ENCODE measurements around the gene NDUFC2. TPM values are rescaled to one million over a fixed set of nuclear protein-coding genes. Genes with fewer than 3 reads are reported as not detected.

NDUFC2 gene
- total and polyA plus RNA-seq, 2 of the 8 experiments (the other 6 are each of a cell fraction or from before 2014, with no cell fraction given), result 216 to 356 TPM

DNA sequence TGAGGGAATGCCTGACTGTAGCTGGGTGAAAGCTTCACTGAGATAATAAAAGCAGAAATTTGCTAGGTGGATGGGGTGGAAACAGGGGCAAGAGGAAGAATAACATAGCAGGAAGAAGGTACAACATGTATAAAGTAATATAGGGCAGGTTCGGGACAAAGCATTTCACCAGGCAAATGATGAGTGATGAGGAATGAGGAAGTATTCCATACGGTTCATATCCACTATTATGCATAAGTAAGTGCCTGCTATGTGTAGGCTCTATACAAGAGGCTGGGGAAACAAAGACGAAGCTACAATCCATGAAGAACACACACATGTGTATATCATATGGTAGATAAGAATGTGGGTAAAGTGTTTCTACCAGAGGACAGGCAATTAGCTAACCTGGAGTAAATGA is 7.9 kb downstream of the NDUFC2 start:
- Histone ChIP-seq H2BK5ac (ENCODE audit: low read depth, low read length) (no peak overlapping the region), H3K36me3 (ENCODE audit: control insufficient read depth in 2 of 4, insufficient read depth in 4 of 4, low read length in 3 of 4) (peaks cover 0 to 39% (median 14%) of the 10 kb centered on the region in 4 experiments; a peak in 6 of 8 replicates), H4K91ac (replicated peaks; ENCODE audit: insufficient read length, low read length) (no peak overlapping the region), H4K20me1 (replicated peaks in 1 of 2; ENCODE audit: control insufficient read depth in 1 of 2, insufficient read depth in 2 of 2, low read length in 2 of 2) (peaks cover 3 to 6% of the 10 kb centered on the region in 2 experiments), H3K79me1 (ENCODE audit: low read depth, low read length) (peaks cover 12% of the 10 kb centered on the region), H3K27me3 (replicated peaks in 1 of 4; ENCODE audit: control insufficient read depth in 3 of 4, extremely low read depth in 1 of 4, insufficient read depth in 3 of 4, low read length in 3 of 4) (no peaks in the 10 kb centered on the region), H3K79me2 (ENCODE audit: control insufficient read depth in 1 of 2, insufficient read depth in 2 of 2, low read length in 2 of 2) (peaks cover 5 to 22% of the 10 kb centered on the region in 2 experiments), H3K4ac (replicated peaks; ENCODE audit: insufficient read length, low read depth, low read length) (no peak overlapping the region), H3K9ac (replicated peaks in 1 of 4; ENCODE audit: extremely low read depth in 1 of 4, low read depth in 3 of 4, low read length in 3 of 4) (no peak overlapping the region), H3K27ac (ENCODE audit: low read depth, low read length) (no peak overlapping the region), H3K18ac (ENCODE audit: extremely low read depth, low read length) (no peak overlapping the region), H3K4me3 (ENCODE audit: extremely low read depth in 1 of 4, insufficient read depth in 2 of 4, low read depth in 3 of 4, low read length in 4 of 4) (no peak overlapping the region), H4K8ac (ENCODE audit: extremely low read depth, insufficient read depth, low read length) (no peak overlapping the region), H3K4me2 (ENCODE audit: insufficient read depth in 1 of 2, low read depth in 2 of 2, low read length in 2 of 2) (no peak overlapping the region), H2BK20ac (ENCODE audit: low read length) (no peak overlapping the region), H2AFZ (ENCODE audit: low read length) (no peak overlapping the region), H2BK12ac (ENCODE audit: low read depth, low read length) (no peak overlapping the region), H2BK120ac (replicated peaks; ENCODE audit: low read depth, low read length) (no peak overlapping the region), H3K14ac (ENCODE audit: insufficient read length) (no peak overlapping the region), H3K23ac (ENCODE audit: insufficient read length) (no peak overlapping the region), H3K23me2 (ENCODE audit: low read depth, low read length) (no peaks in the 10 kb centered on the region), H3K9me3 (ENCODE audit: insufficient read depth in 2 of 2, low read depth in 1 of 2, low read length in 1 of 2) (no peaks in the 10 kb centered on the region), H3K4me1 (replicated peaks in 1 of 4; ENCODE audit: control insufficient read depth in 3 of 4, insufficient read depth in 4 of 4, low read length in 3 of 4) (no peaks in the 10 kb centered on the region), H4K5ac (ENCODE audit: insufficient read length, low read depth, low read length) (no peak overlapping the region), H2AK5ac (ENCODE audit: low read depth, low read length) (no peak overlapping the region), H3K56ac (replicated peaks; ENCODE audit: insufficient read length, low read depth, low read length) (no peak overlapping the region), H2BK15ac (ENCODE audit: low read length) (no peak overlapping the region)
- ChIA-PET CTCF (ENCODE audit: partially characterized antibody) (interaction anchor here (0.9 to 1.1 kb wide), 2 partner anchors 23 to 26 kb away, joined by 3 read pairs; no protein-coding TSS in a partner anchor), POLR2A (ENCODE audit: partially characterized antibody) (interaction anchor here (1.3 kb wide), 1 partner anchor 10 kb away, joined by 6 read pairs; no protein-coding TSS in a partner anchor)
- 81% methylated on average over 3 of the region's 3 CpGs; no CpG with 5 or more reads in 1 of the 2 experiments for WGBS, 2 experiments (ENCODE audit: extremely low coverage in 1 of 2, insufficient coverage in 1 of 2, insufficient read length in 1 of 2, insufficient replicate concordance in 2 of 2, low coverage in 1 of 2, low lambda C conversion rate in 2 of 2, missing lambda C conversion rate in 1 of 2)
- DNase-seq (ENCODE audit: low read depth in 1 of 2, low spot score in 2 of 2), result no peak
- FAIRE-seq, result no peak
- TF ChIP-seq RXRA (IDR thresholded peaks at IDR 0.05; ENCODE audit: insufficient read depth, low read depth, low read length), result no peak
- TF ChIP-seq SUZ12 (IDR thresholded peaks at IDR 0.05; ENCODE audit: low read length), result no peak
- TF ChIP-seq CHD2 (IDR thresholded peaks at IDR 0.05; ENCODE audit: low read length), result no peak
- no peak for TF ChIP-seq PHF8 (conservative IDR thresholded peaks at IDR 0.05; ENCODE audit: low read depth, low read length)
- no peak for TF ChIP-seq CEBPB (IDR thresholded peaks at IDR 0.05; ENCODE audit: low read depth, low read length)
- no peak for TF ChIP-seq SIX5 (IDR thresholded peaks at IDR 0.05; ENCODE audit: low read depth, low read length)
- no peak for TF ChIP-seq BACH1 (IDR thresholded peaks at IDR 0.05; ENCODE audit: low read length)
- TF ChIP-seq JUN (IDR thresholded peaks at IDR 0.05; ENCODE audit: low read depth, low read length), result no peak
- TF ChIP-seq, protein P1, sequence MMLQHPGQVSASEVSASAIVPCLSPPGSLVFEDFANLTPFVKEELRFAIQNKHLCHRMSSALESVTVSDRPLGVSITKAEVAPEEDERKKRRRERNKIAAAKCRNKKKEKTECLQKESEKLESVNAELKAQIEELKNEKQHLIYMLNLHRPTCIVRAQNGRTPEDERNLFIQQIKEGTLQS (IDR thresholded peaks at IDR 0.05; ENCODE audit: insufficient read depth, low read depth, low read length), result no peak
- no peak for TF ChIP-seq BCL11A (IDR thresholded peaks at IDR 0.05; ENCODE audit: low read depth in 2 of 2, low read length in 2 of 2)
- TF ChIP-seq SIN3A (conservative IDR thresholded peaks at IDR 0.05 in 1 of 2, IDR thresholded peaks at IDR 0.05 in 1 of 2; ENCODE audit: low read depth in 1 of 2, low read length in 2 of 2), result no peak
- no peak for TF ChIP-seq CTBP2 (IDR thresholded peaks at IDR 0.05; ENCODE audit: borderline replicate concordance, insufficient read depth, insufficient read length, low read length)
- no peak for TF ChIP-seq TAF7 (optimal IDR thresholded peaks at IDR 0.05; ENCODE audit: borderline replicate concordance, low read depth, low read length)
- no peak for TF ChIP-seq KDM5A (IDR thresholded peaks at IDR 0.05; ENCODE audit: low read length)

Data from H1 (cell line).